ENCODE results near the gene PTPRN2. TPM values are rescaled to one million over a fixed set of nuclear protein-coding genes. Genes with fewer than 3 reads are reported as not detected.

PTPRN2 gene
- total and polyA plus RNA-seq, 7 donors = 3.2 to 7.1 (median 5.5) TPM

GRCh38 chr7:157870644-157871290, 716.9 kb downstream of the PTPRN2 start:
- no peak for DNase-seq
- H3K9me3 ChIP-seq = peaks cover 0 to 5% (median 0%) of the 10 kb centered on the region in 4 donors
- TF ChIP-seq POLR2A (IDR thresholded peaks at IDR 0.05) = no peak
- no peak for TF ChIP-seq CTCF (IDR thresholded peaks at IDR 0.05)
- no peak for TF ChIP-seq POLR2AphosphoS5 (IDR thresholded peaks at IDR 0.05)
- TF ChIP-seq EP300 (IDR thresholded peaks at IDR 0.05) = no peak
- peaks cover 0 to 4% (median 0%) of the 10 kb centered on the region in 4 donors for H3K4me1 ChIP-seq
- no peak overlapping the region for H3K27ac ChIP-seq
- no peak overlapping the region for H3K4me3 ChIP-seq
- WGBS, 2 donors = 85 to 87% methylated on average over 11 of the region's 11 CpGs
- H3K27me3 ChIP-seq = peaks cover 0 to 19% (median 3%) of the 10 kb centered on the region in 3 donors
- intact Hi-C loops (cut with DNase I) = no loop called here
- H3K36me3 ChIP-seq = no peaks in the 10 kb centered on the region

- DNase-seq = no peak
- WGBS, 2 donors = 96 to 97% methylated on average over 4 of the region's 4 CpGs
These were observed 717.8 kb downstream of the PTPRN2 start for GRCh38 chr7:157869793-157870192.

GRCh38 chr7:157867685-157868305, 719.8 kb downstream of the PTPRN2 start:
- WGBS, 2 donors = 92 to 94% methylated on average over 15 of the region's 15 CpGs

More at GRCh38 chr7:157869793-157870192, 717.8 kb downstream of the PTPRN2 start:
- H3K9me3 ChIP-seq = peaks cover 0 to 5% (median 0%) of the 10 kb centered on the region in 4 donors
- H3K27ac ChIP-seq = no peak overlapping the region
- intact Hi-C loops (cut with DNase I) = no loop called here
- H3K4me1 ChIP-seq = no peaks in the 10 kb centered on the region
- peaks cover 0 to 9% (median 3%) of the 10 kb centered on the region in 3 donors for H3K27me3 ChIP-seq
- H3K4me3 ChIP-seq = no peak overlapping the region
- no peaks in the 10 kb centered on the region for H3K36me3 ChIP-seq
- TF ChIP-seq CTCF (IDR thresholded peaks at IDR 0.05) = no peak
- TF ChIP-seq POLR2AphosphoS5 (IDR thresholded peaks at IDR 0.05) = no peak
- no peak for TF ChIP-seq POLR2A (IDR thresholded peaks at IDR 0.05)
- no peak for TF ChIP-seq EP300 (IDR thresholded peaks at IDR 0.05)

GRCh38 chr7:157866336-157866924, 721.2 kb downstream of the PTPRN2 start:
- TF ChIP-seq POLR2A (IDR thresholded peaks at IDR 0.05) (no peak), EP300 (IDR thresholded peaks at IDR 0.05) (no peak), CTCF (IDR thresholded peaks at IDR 0.05) (no peak), POLR2AphosphoS5 (IDR thresholded peaks at IDR 0.05) (no peak)
- Histone ChIP-seq H3K27ac (no peak overlapping the region), H3K36me3 (no peaks in the 10 kb centered on the region), H3K27me3 (no peaks in the 10 kb centered on the region), H3K9me3 (peaks cover 0 to 5% (median 0%) of the 10 kb centered on the region in 4 donors), H3K4me1 (no peaks in the 10 kb centered on the region), H3K4me3 (no peak overlapping the region)
- intact Hi-C loops (cut with DNase I) = no loop called here
- no peak for DNase-seq
- WGBS, 2 donors = 74 to 91% methylated on average over 29 of the region's 29 CpGs

More at GRCh38 chr7:157867685-157868305, 719.8 kb downstream of the PTPRN2 start:
- H3K9me3 ChIP-seq = peaks cover 0 to 5% (median 0%) of the 10 kb centered on the region in 4 donors
- no peaks in the 10 kb centered on the region for H3K27me3 ChIP-seq
- H3K27ac ChIP-seq = no peak overlapping the region
- no peaks in the 10 kb centered on the region for H3K36me3 ChIP-seq
- DNase-seq = no peak
- H3K4me3 ChIP-seq = no peak overlapping the region
- no peak for TF ChIP-seq EP300 (IDR thresholded peaks at IDR 0.05)
- intact Hi-C loops (cut with DNase I) = no loop called here
- no peaks in the 10 kb centered on the region for H3K4me1 ChIP-seq

All from sigmoid colon (tissue), 7 donors.